CD4-positive, alpha-beta T cell (primary cell): ENCODE results near the gene KRTAP12-3. TPM values are rescaled to one million over a fixed set of nuclear protein-coding genes. Genes with fewer than 3 reads are reported as not detected.

ENCODE experiments used
- ATAC-seq: fragments of 200-7000 bp; cut with Tn5 transposase; one replicate; pipeline ENCODE4 v1.10.0; 2022; ENCODE audit warnings: mild to moderate bottlenecking; ENCODE audit not compliant: poor library complexity
- CTCF ChIA-PET: fragments of 350-600 bp; sonication (Branson Sonifier 250); formaldehyde crosslinking; loops from one replicate; lab custom pipeline; 2021; ENCODE audit warnings: antibody characterized with exemption, inconsistent platforms; lab: Charles Lee
- POLR2A ChIA-PET: fragments of 350-600 bp; sonication (Branson Sonifier 250); formaldehyde crosslinking; loops from one replicate; lab custom pipeline; 2021; ENCODE audit warnings: antibody characterized with exemption, inconsistent platforms; lab: Charles Lee
- DNase-seq, 14 experiments: peaks; one replicate each; pipeline ENCODE4 v3.0.0-alpha.2; 2013 to 2020; ENCODE audit warnings: mixed read lengths in 2 of 14
- H3K27ac ChIP-seq, 2 donors: one replicate each; pipeline versions ENCODE4 v1.5.1 to v1.7.0; 2013; ENCODE audit warnings: low read length in 2 of 2, low read depth in 1 of 2, mild to moderate bottlenecking in 1 of 2
- H3K27me3 ChIP-seq, 2 experiments: 1 replicate in 1 of 2; 2 replicates in 1 of 2; pipeline versions ENCODE4 v1.6.1 to v1.7.0; 2013; ENCODE audit warnings: low read length in 2 of 2, control low read depth in 1 of 2, mild to moderate bottlenecking in 1 of 2, moderate library complexity in 1 of 2; ENCODE audit not compliant: insufficient read depth in 2 of 2, control insufficient read depth in 1 of 2
- H3K36me3 ChIP-seq: one replicate; pipeline ENCODE4 v1.6.1; 2013; ENCODE audit warnings: low read length, control low read depth; ENCODE audit not compliant: insufficient read depth
- H3K4me1 ChIP-seq: one replicate; pipeline ENCODE4 v1.6.1; 2013; ENCODE audit warnings: low read length, control low read depth; ENCODE audit not compliant: insufficient read depth
- H3K4me3 ChIP-seq: one replicate; pipeline ENCODE4 v1.5.1; 2013; ENCODE audit warnings: mild to moderate bottlenecking, low read length, moderate library complexity
- H3K9me3 ChIP-seq, 2 experiments: 1 replicate in 1 of 2; 2 replicates in 1 of 2; pipeline versions ENCODE4 v1.6.1 to v1.7.0; 2013; ENCODE audit warnings: low read length in 2 of 2, mild to moderate bottlenecking in 2 of 2, control low read depth in 1 of 2, moderate library complexity in 1 of 2; ENCODE audit not compliant: control insufficient read depth in 1 of 2, insufficient read depth in 1 of 2
- H3K27ac Mint-ChIP-seq: one replicate; pipeline ENCODE4 v1.8.0; 2020; ENCODE audit warnings: mixed read lengths
- H3K27me3 Mint-ChIP-seq: one replicate; pipeline ENCODE4 v1.8.0; 2021; ENCODE audit warnings: mixed read lengths
- H3K36me3 Mint-ChIP-seq: one replicate; pipeline ENCODE4 v1.8.0; 2021; ENCODE audit warnings: low read depth, mixed read lengths
- H3K4me1 Mint-ChIP-seq: one replicate; pipeline ENCODE4 v1.8.0; 2021; ENCODE audit warnings: low read depth, mixed read lengths
- H3K4me3 Mint-ChIP-seq: one replicate; pipeline ENCODE4 v1.8.0; 2020; ENCODE audit warnings: mild to moderate bottlenecking, mixed read lengths
- H3K9me3 Mint-ChIP-seq: one replicate; pipeline ENCODE4 v1.8.0; 2020; ENCODE audit warnings: mixed read lengths
- intact Hi-C, 2 experiments: fragments of 100-400 bp; cut with DNase I in 1 of 2; cut with micrococcal nuclease in 1 of 2; formaldehyde crosslinking; loops; one replicate each; pipeline versions ENCODE4 v1.15.1 to v1.9.0; 2023 to 2025; cut with DNase I, micrococcal nuclease
- total RNA-seq, 174 experiments: library from RNA in 2 of 174; stranded (reverse) in 2 of 174; gene quantifications; one replicate each; pipeline ENCODE4 v1.2.3 and lab custom pipeline; 2021 to 2026
- TF ChIP-seq, protein P1 (sequence below): fragments of 200-600 bp; IDR thresholded peaks from one replicate; pipeline ENCODE4 v1.8.0; 2022; ENCODE audit warnings: antibody characterized with exemption, mild to moderate bottlenecking

KRTAP12-3 gene
- total RNA-seq, 2 experiments from 2014 or later = not detected

- H3K9me3 Mint-ChIP-seq = no peaks in the 10 kb centered on the region
- Histone ChIP-seq H3K27me3 (peaks cover 85 to 87% of the 10 kb centered on the region in 2 experiments), H3K36me3 (no peaks in the 10 kb centered on the region), H3K9me3 (peaks cover 7 to 54% of the 10 kb centered on the region in 2 experiments), H3K4me3 (no peak overlapping the region), H3K27ac (no peak overlapping the region), H3K4me1 (peaks cover 42% of the 10 kb centered on the region)
- H3K36me3 Mint-ChIP-seq = no peaks in the 10 kb centered on the region
- CTCF ChIA-PET = no interaction called here
- POLR2A ChIA-PET = interaction anchor here (0.7 kb wide), 1 partner anchor 80 kb away, joined by 4 read pairs; no protein-coding TSS in a partner anchor
- H3K4me3 Mint-ChIP-seq = no peak overlapping the region
- intact Hi-C loops = no loop called here
- H3K27ac Mint-ChIP-seq = no peak overlapping the region
- TF ChIP-seq, protein P1, sequence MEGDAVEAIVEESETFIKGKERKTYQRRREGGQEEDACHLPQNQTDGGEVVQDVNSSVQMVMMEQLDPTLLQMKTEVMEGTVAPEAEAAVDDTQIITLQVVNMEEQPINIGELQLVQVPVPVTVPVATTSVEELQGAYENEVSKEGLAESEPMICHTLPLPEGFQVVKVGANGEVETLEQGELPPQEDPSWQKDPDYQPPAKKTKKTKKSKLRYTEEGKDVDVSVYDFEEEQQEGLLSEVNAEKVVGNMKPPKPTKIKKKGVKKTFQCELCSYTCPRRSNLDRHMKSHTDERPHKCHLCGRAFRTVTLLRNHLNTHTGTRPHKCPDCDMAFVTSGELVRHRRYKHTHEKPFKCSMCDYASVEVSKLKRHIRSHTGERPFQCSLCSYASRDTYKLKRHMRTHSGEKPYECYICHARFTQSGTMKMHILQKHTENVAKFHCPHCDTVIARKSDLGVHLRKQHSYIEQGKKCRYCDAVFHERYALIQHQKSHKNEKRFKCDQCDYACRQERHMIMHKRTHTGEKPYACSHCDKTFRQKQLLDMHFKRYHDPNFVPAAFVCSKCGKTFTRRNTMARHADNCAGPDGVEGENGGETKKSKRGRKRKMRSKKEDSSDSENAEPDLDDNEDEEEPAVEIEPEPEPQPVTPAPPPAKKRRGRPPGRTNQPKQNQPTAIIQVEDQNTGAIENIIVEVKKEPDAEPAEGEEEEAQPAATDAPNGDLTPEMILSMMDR = no peak
- H3K4me1 Mint-ChIP-seq = peaks cover 20% of the 10 kb centered on the region
- peaks cover 92% of the 10 kb centered on the region for H3K27me3 Mint-ChIP-seq
- DNase-seq (no peak), ATAC-seq (no peak)
Observed at GRCh38 chr21:44706026-44706705, 48.4 kb downstream of the KRTAP12-3 start.

GRCh38 chr21:44706706-44707581 is 49.2 kb downstream of the KRTAP12-3 start:
- Mint-ChIP-seq H3K4me3 (no peak overlapping the region), H3K9me3 (no peaks in the 10 kb centered on the region), H3K36me3 (no peaks in the 10 kb centered on the region), H3K27me3 (peaks cover 92% of the 10 kb centered on the region), H3K27ac (no peak overlapping the region), H3K4me1 (peaks cover 26% of the 10 kb centered on the region)
- Histone ChIP-seq H3K36me3 (no peaks in the 10 kb centered on the region), H3K27ac (no peak overlapping the region), H3K9me3 (peaks cover 7 to 61% of the 10 kb centered on the region in 2 experiments), H3K27me3 (peaks cover 84 to 87% of the 10 kb centered on the region in 2 experiments), H3K4me3 (no peak overlapping the region), H3K4me1 (peaks cover 50% of the 10 kb centered on the region)
- ATAC-seq (no peak), DNase-seq (no peak)
- ChIA-PET POLR2A (no interaction called here), CTCF (no interaction called here)
- intact Hi-C loops = no loop called here
- TF ChIP-seq, protein P1 = no peak

Other genes with a start within 250 kb of the KRTAP12-3 start
- under 1 TPM; 0.55 to 0.61 TPM for gene LRRC3, start 202.4 kb upstream of the KRTAP12-3 start, total RNA-seq
- gene KRTAP10-1, start 117.7 kb upstream of the KRTAP12-3 start, total RNA-seq = not detected
- gene KRTAP10-2, start 106.4 kb upstream of the KRTAP12-3 start, total RNA-seq = not detected
- gene KRTAP10-3, start 99.1 kb upstream of the KRTAP12-3 start, total RNA-seq = not detected
- gene KRTAP10-4, start 84.2 kb upstream of the KRTAP12-3 start, total RNA-seq = not detected
- not detected for gene KRTAP10-5, start 77.3 kb upstream of the KRTAP12-3 start, total RNA-seq
- gene KRTAP10-6, start 65.4 kb upstream of the KRTAP12-3 start, total RNA-seq = not detected
- gene KRTAP10-7, start 57.3 kb upstream of the KRTAP12-3 start, total RNA-seq = not detected
- not detected for gene KRTAP10-8, start 45.9 kb upstream of the KRTAP12-3 start, total RNA-seq
- not detected for gene KRTAP10-9, start 30.8 kb upstream of the KRTAP12-3 start, total RNA-seq
- not detected for gene KRTAP10-10, start 20.6 kb upstream of the KRTAP12-3 start, total RNA-seq
- not detected for gene KRTAP10-11, start 11.5 kb upstream of the KRTAP12-3 start, total RNA-seq
- gene KRTAP12-4, start 3.3 kb upstream of the KRTAP12-3 start, total RNA-seq = not detected
- gene KRTAP12-2, start 9.0 kb downstream of the KRTAP12-3 start, total RNA-seq = not detected
- not detected for gene KRTAP12-1, start 24.2 kb downstream of the KRTAP12-3 start, total RNA-seq
- not detected for gene KRTAP10-12, start 39.2 kb downstream of the KRTAP12-3 start, total RNA-seq
- not detected for gene TSPEAR, start 53.6 kb downstream of the KRTAP12-3 start, total RNA-seq
- gene UBE2G2, start 143.9 kb downstream of the KRTAP12-3 start, total RNA-seq = 10 to 100 TPM; 89.9 to 96.8 TPM
- 10 to 100 TPM; 82.8 to 91.2 TPM for gene SUMO3, start 160.1 kb downstream of the KRTAP12-3 start, total RNA-seq
- 10 to 100 TPM; 99.0 to 99.5 TPM for gene PTTG1IP, start 215.8 kb downstream of the KRTAP12-3 start, total RNA-seq